Activated CD8-positive, alpha-beta T cell treated with anti-CD3 and anti-CD28 coated beads for 36 hours (primary cell): Measurements from ENCODE around the gene RTKN. TPM values are rescaled to one million over a fixed set of nuclear protein-coding genes. Genes with fewer than 3 reads are reported as not detected.
A peak's percentile ranks its signal among the peaks of the same experiment; 100 is the strongest.

ENCODE experiments used
- ATAC-seq: fragments of 200-7000 bp; cut with Tn5 transposase; one replicate; pipeline ENCODE4 v1.10.0; 2021; ENCODE audit warnings: mild to moderate bottlenecking, moderate library complexity
- CTCF ChIA-PET: fragments of 350-600 bp; sonication (Branson Sonifier 250); formaldehyde crosslinking; loops from one replicate; lab custom pipeline; 2021; ENCODE audit warnings: antibody characterized with exemption; lab: Charles Lee
- POLR2A ChIA-PET: fragments of 350-600 bp; sonication (Branson Sonifier 250); formaldehyde crosslinking; loops from one replicate; lab custom pipeline; 2021; ENCODE audit warnings: antibody characterized with exemption; lab: Charles Lee
- DNase-seq: peaks from one replicate; pipeline ENCODE4 v3.0.0-alpha.2; 2020
- H3K27ac Mint-ChIP-seq: one replicate; pipeline ENCODE4 v1.8.0; 2021; ENCODE audit warnings: mild to moderate bottlenecking, mixed read lengths
- H3K27me3 Mint-ChIP-seq: one replicate; pipeline ENCODE4 v1.8.0; 2021; ENCODE audit warnings: mixed read lengths
- H3K36me3 Mint-ChIP-seq: one replicate; pipeline ENCODE4 v1.8.0; 2021; ENCODE audit warnings: low read depth, mixed read lengths
- H3K4me1 Mint-ChIP-seq: one replicate; pipeline ENCODE4 v1.8.0; 2021; ENCODE audit warnings: low read depth, mixed read lengths
- H3K4me3 Mint-ChIP-seq: one replicate; pipeline ENCODE4 v1.8.0; 2021; ENCODE audit warnings: mild to moderate bottlenecking, moderate library complexity, mixed read lengths
- H3K9me3 Mint-ChIP-seq: one replicate; pipeline ENCODE4 v1.8.0; 2021; ENCODE audit warnings: mixed read lengths
- intact Hi-C: fragments of 100-400 bp; cut with micrococcal nuclease; formaldehyde crosslinking; loops from one replicate; pipeline ENCODE4 v1.10.0; 2022
- total RNA-seq, 2 experiments: library from RNA; stranded (reverse); gene quantifications; one replicate each; pipeline ENCODE4 v1.2.3, GENCODE V29; 2021
- TF ChIP-seq, protein P1 (sequence below): fragments of 200-600 bp; IDR thresholded peaks from one replicate; pipeline ENCODE4 v1.8.0; 2022; ENCODE audit warnings: antibody characterized with exemption, mild to moderate bottlenecking

RTKN gene
- total RNA-seq, 2 experiments from 2014 or later = 1.2 to 1.6 TPM

- intact Hi-C loops = loop anchor here (10.0 kb wide), 1 partner anchor 136 kb away; no protein-coding TSS in a partner anchor
- peaks cover 2% of the 10 kb centered on the region for H3K4me1 Mint-ChIP-seq
- ATAC-seq = no peak
- no peak overlapping the region for H3K27ac Mint-ChIP-seq
- no peaks in the 10 kb centered on the region for H3K27me3 Mint-ChIP-seq
- no peak for DNase-seq
- TF ChIP-seq, protein P1, sequence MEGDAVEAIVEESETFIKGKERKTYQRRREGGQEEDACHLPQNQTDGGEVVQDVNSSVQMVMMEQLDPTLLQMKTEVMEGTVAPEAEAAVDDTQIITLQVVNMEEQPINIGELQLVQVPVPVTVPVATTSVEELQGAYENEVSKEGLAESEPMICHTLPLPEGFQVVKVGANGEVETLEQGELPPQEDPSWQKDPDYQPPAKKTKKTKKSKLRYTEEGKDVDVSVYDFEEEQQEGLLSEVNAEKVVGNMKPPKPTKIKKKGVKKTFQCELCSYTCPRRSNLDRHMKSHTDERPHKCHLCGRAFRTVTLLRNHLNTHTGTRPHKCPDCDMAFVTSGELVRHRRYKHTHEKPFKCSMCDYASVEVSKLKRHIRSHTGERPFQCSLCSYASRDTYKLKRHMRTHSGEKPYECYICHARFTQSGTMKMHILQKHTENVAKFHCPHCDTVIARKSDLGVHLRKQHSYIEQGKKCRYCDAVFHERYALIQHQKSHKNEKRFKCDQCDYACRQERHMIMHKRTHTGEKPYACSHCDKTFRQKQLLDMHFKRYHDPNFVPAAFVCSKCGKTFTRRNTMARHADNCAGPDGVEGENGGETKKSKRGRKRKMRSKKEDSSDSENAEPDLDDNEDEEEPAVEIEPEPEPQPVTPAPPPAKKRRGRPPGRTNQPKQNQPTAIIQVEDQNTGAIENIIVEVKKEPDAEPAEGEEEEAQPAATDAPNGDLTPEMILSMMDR = no peak
- no peaks in the 10 kb centered on the region for H3K36me3 Mint-ChIP-seq
- ChIA-PET CTCF (interaction anchor here (1.0 to 3.1 kb wide), 21 partner anchors 9 to 609 kb away, joined by 3 to 22 read pairs (median 4); partner anchors contain the start of genes CCDC142, DCTN1, INO80B and TTC31), POLR2A (interaction anchor here (0.7 to 2.2 kb wide), 4 partner anchors 9 to 242 kb away, joined by 3 to 9 read pairs (median 3); partner anchors contain the start of genes BOLA3, C2orf81 and WDR54)
- H3K4me3 Mint-ChIP-seq = peak overlapping the region; percentile 86
- no peaks in the 10 kb centered on the region for H3K9me3 Mint-ChIP-seq
Measured at GRCh38 chr2:74390606-74391005, 51.1 kb downstream of the RTKN start.

DNA sequence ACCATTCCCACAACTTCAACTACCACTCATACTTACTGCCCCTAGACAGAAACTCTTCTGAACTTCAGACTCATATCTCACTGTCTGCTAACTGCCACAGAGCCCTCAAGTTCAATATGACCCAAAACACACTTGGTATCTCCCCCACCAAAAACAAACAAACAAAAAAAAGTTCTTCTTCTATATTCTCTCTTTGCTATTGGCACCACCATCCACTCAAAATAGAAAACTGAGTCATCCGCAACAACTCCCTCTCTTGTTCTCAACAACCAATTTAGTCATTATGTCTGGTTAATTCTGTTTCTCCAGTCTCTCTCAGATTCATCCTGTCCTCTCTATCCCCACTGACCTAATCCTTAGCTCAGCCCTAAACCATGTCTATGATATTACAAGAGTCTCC is 54.4 kb downstream of the RTKN start:
- TF ChIP-seq, protein P1 = no peak
- Mint-ChIP-seq H3K9me3 (no peaks in the 10 kb centered on the region), H3K27ac (no peak overlapping the region), H3K4me3 (no peak overlapping the region), H3K36me3 (no peaks in the 10 kb centered on the region), H3K4me1 (peaks cover 5% of the 10 kb centered on the region), H3K27me3 (no peaks in the 10 kb centered on the region)
- DNase-seq = no peak
- POLR2A ChIA-PET = no interaction called here
- intact Hi-C loops = no loop called here
- ATAC-seq = no peak
- CTCF ChIA-PET = interaction anchor here (1.1 to 2.2 kb wide), 2 partner anchors 12 to 52 kb away, joined by 3 to 8 read pairs; no protein-coding TSS in a partner anchor

- no peaks in the 10 kb centered on the region for H3K27me3 Mint-ChIP-seq
- no peaks in the 10 kb centered on the region for H3K36me3 Mint-ChIP-seq
- POLR2A ChIA-PET = interaction anchor here (0.6 to 0.8 kb wide), 2 partner anchors 73 to 160 kb away, joined by 3 read pairs; partner anchors contain the start of gene WBP1
- no peak overlapping the region for H3K27ac Mint-ChIP-seq
- no peaks in the 10 kb centered on the region for H3K9me3 Mint-ChIP-seq
- CTCF ChIA-PET = interaction anchor here (0.9 to 1.6 kb wide), 3 partner anchors 16 to 136 kb away, joined by 3 to 7 read pairs (median 3); no protein-coding TSS in a partner anchor
- no peak for ATAC-seq
- DNase-seq = no peak
- intact Hi-C loops = no loop called here
- TF ChIP-seq, protein P1 = no peak
- H3K4me1 Mint-ChIP-seq = peaks cover 18% of the 10 kb centered on the region
- no peak overlapping the region for H3K4me3 Mint-ChIP-seq
Measured at GRCh38 chr2:74385396-74385795, 56.3 kb downstream of the RTKN start.

- peaks cover 24% of the 10 kb centered on the region for H3K4me1 Mint-ChIP-seq
- H3K36me3 Mint-ChIP-seq = no peaks in the 10 kb centered on the region
- TF ChIP-seq, protein P1 = no peak
- CTCF ChIA-PET = no interaction called here
- intact Hi-C loops = no loop called here
- H3K9me3 Mint-ChIP-seq = no peaks in the 10 kb centered on the region
- no peak for ATAC-seq
- no peak overlapping the region for H3K27ac Mint-ChIP-seq
- no peak overlapping the region for H3K4me3 Mint-ChIP-seq
- POLR2A ChIA-PET = no interaction called here
- H3K27me3 Mint-ChIP-seq = no peaks in the 10 kb centered on the region
- DNase-seq = no peak
Measured at GRCh38 chr2:74384051-74384450, 57.7 kb downstream of the RTKN start.

DNA sequence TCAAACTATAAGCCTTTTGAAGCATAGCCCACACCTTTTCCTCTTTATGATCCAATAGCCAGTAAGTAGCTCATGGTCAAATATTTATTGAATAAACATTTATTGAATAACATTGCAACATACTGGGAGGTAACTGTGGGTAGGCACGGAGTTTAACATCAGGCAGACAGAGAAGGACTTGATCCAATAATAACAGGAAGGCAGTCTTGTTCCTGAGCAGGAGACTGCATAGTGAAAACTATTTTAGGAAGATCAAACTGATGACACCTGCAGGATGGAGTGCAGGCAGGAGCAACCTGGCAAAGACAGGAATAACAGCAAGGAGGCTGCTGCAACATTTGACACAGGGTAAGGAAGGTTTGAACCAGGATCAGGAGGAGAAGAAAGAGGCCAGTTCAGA is 58.5 kb downstream of the RTKN start:
- ATAC-seq (no peak), DNase-seq (no peak)
- H3K36me3 Mint-ChIP-seq = no peaks in the 10 kb centered on the region
- H3K27ac Mint-ChIP-seq = no peak overlapping the region
- TF ChIP-seq, protein P1 = no peak
- intact Hi-C loops = no loop called here
- H3K9me3 Mint-ChIP-seq = no peaks in the 10 kb centered on the region
- no peak overlapping the region for H3K4me3 Mint-ChIP-seq
- POLR2A ChIA-PET = no interaction called here
- no peaks in the 10 kb centered on the region for H3K27me3 Mint-ChIP-seq
- CTCF ChIA-PET = interaction anchor here (2.2 kb wide), 1 partner anchor 8 kb away, joined by 17 read pairs; no protein-coding TSS in a partner anchor
- H3K4me1 Mint-ChIP-seq = peaks cover 29% of the 10 kb centered on the region
